Stimulated activated CD4-positive, alpha-beta T cell treated with anti-CD3 and anti-CD28 coated beads, Interleukin-12 subunit alpha, Interleukin-12 subunit beta, amount 100 ng/mL, for 48 hours (primary cell): ENCODE measurements around the gene AQP2.

Experiments
- DNase-seq, 3 donors: peaks; one replicate each; pipeline ENCODE4 v3.0.0-alpha.2; 2020; ENCODE audit warnings: low read depth in 2 of 3, low spot score in 1 of 3

Gene AQP2

GRCh38 chr12:49954863-49955830 is 4.6 kb downstream of the AQP2 start:
- DNase-seq: no peak

- no peak for DNase-seq
Measured at GRCh38 chr12:49955899-49956662, 5.5 kb downstream of the AQP2 start.

GRCh38 chr12:49956663-49957569 is 6.4 kb downstream of the AQP2 start:
- no peak for DNase-seq

- no peak for DNase-seq
Measured at GRCh38 chr12:49957570-49957967, 7.0 kb downstream of the AQP2 start.

GRCh38 chr12:49959685-49960473 is 9.3 kb downstream of the AQP2 start:
- no peak for DNase-seq

GRCh38 chr12:49960474-49961110 is 10.1 kb downstream of the AQP2 start:
- DNase-seq: no peak

- no peak for DNase-seq
Measured at GRCh38 chr12:49961111-49961922, 10.8 kb downstream of the AQP2 start, which contains the start of gene AQP5. AQP5 (plus strand) TSS chr12:49961872; CDS start chr12:49962018, 146 bp downstream.

- no peak for DNase-seq
Measured at GRCh38 chr12:49961993-49962764, 11.6 kb downstream of the AQP2 start.

GRCh38 chr12:49962861-49963765 is 12.6 kb downstream of the AQP2 start:
- DNase-seq: no peak

- DNase-seq: no peak
Measured at GRCh38 chr12:49963976-49964815, 13.7 kb downstream of the AQP2 start.

- no peak for DNase-seq
Measured at GRCh38 chr12:49964849-49965624, 14.5 kb downstream of the AQP2 start.

- no peak for DNase-seq
Measured at GRCh38 chr12:49965836-49966235, 15.3 kb downstream of the AQP2 start.

GRCh38 chr12:49966511-49967041 is 16.0 kb downstream of the AQP2 start:
- no peak for DNase-seq

GRCh38 chr12:49967042-49967776 is 16.7 kb downstream of the AQP2 start:
- peak; percentile 83 to 97 (median 92) for DNase-seq
